Progenitor cell of endocrine pancreas (in vitro differentiated cells): ENCODE data around the gene POU2F3. TPM values are rescaled to one million over a fixed set of nuclear protein-coding genes. Genes with fewer than 3 reads are reported as not detected.

Experiments
- DNase-seq: peaks from one replicate; pipeline ENCODE4 v3.0.0; 2021; ENCODE audit warnings: low spot score; ENCODE audit not compliant: unreplicated experiment
- H3K27ac Mint-ChIP-seq: 2 replicates; pipeline ENCODE4 v1.8.0; 2021; ENCODE audit warnings: mild to moderate bottlenecking, moderate library complexity, mixed read lengths
- H3K27me3 Mint-ChIP-seq: 2 replicates; pipeline ENCODE4 v1.8.0; 2021; ENCODE audit warnings: mixed read lengths
- H3K36me3 Mint-ChIP-seq: 2 replicates; pipeline ENCODE4 v1.8.0; 2022; ENCODE audit warnings: mixed read lengths; ENCODE audit not compliant: insufficient read depth
- H3K4me1 Mint-ChIP-seq: 2 replicates; pipeline ENCODE4 v1.8.0; 2021; ENCODE audit warnings: low read depth, mixed read lengths
- H3K4me3 Mint-ChIP-seq: 2 replicates; pipeline ENCODE4 v1.8.0; 2021; ENCODE audit warnings: low read depth, mild to moderate bottlenecking, moderate library complexity, mixed read lengths
- H3K9me3 Mint-ChIP-seq: 2 replicates; pipeline ENCODE4 v1.8.0; 2021; ENCODE audit warnings: low read depth, mixed read lengths
- CTCF ChIP-seq: fragments of 200-600 bp; sonication (generic); IDR thresholded peaks from one replicate; pipeline ENCODE4 v1.5.0; 2021; ENCODE audit warnings: antibody characterized with exemption, mild to moderate bottlenecking; ENCODE audit not compliant: unreplicated experiment
- total RNA-seq: library from RNA; stranded (reverse); gene quantifications from 2 replicates; pipeline ENCODE4 v1.2.1, GENCODE V29; 2021

Gene POU2F3
- total RNA-seq, 1 donor from 2014 or later: not detected

GRCh38 chr11:120196826-120197225, 43.1 kb upstream of the POU2F3 start:
- TF ChIP-seq CTCF: no peak
- H3K27me3 Mint-ChIP-seq: peaks cover 36% of the 10 kb centered on the region
- no peak overlapping the region for H3K4me3 Mint-ChIP-seq
- H3K4me1 Mint-ChIP-seq: peaks cover 7% of the 10 kb centered on the region
- no peak overlapping the region for H3K27ac Mint-ChIP-seq
- H3K9me3 Mint-ChIP-seq: no peaks in the 10 kb centered on the region
- H3K36me3 Mint-ChIP-seq: no peaks in the 10 kb centered on the region
- no peak for DNase-seq

- H3K9me3 Mint-ChIP-seq: no peaks in the 10 kb centered on the region
- TF ChIP-seq CTCF: no peak
- no peaks in the 10 kb centered on the region for H3K36me3 Mint-ChIP-seq
- no peak overlapping the region for H3K4me3 Mint-ChIP-seq
- H3K4me1 Mint-ChIP-seq: peaks cover 7% of the 10 kb centered on the region
- DNase-seq: no peak
- peaks cover 38% of the 10 kb centered on the region for H3K27me3 Mint-ChIP-seq
- H3K27ac Mint-ChIP-seq: no peak overlapping the region
These were observed 42.6 kb upstream of the POU2F3 start for GRCh38 chr11:120197251-120197891.

- H3K27me3 Mint-ChIP-seq: peaks cover 39% of the 10 kb centered on the region
- peaks cover 7% of the 10 kb centered on the region for H3K4me1 Mint-ChIP-seq
- no peak for DNase-seq
- no peak overlapping the region for H3K4me3 Mint-ChIP-seq
- H3K36me3 Mint-ChIP-seq: no peaks in the 10 kb centered on the region
- H3K9me3 Mint-ChIP-seq: no peaks in the 10 kb centered on the region
- TF ChIP-seq CTCF: no peak
- H3K27ac Mint-ChIP-seq: no peak overlapping the region
These were observed 42.0 kb upstream of the POU2F3 start for GRCh38 chr11:120197977-120198376.

GRCh38 chr11:120198403-120198786, 41.5 kb upstream of the POU2F3 start:
- TF ChIP-seq CTCF: no peak
- no peak for DNase-seq
- H3K4me1 Mint-ChIP-seq: peaks cover 7% of the 10 kb centered on the region
- no peaks in the 10 kb centered on the region for H3K36me3 Mint-ChIP-seq
- peaks cover 41% of the 10 kb centered on the region for H3K27me3 Mint-ChIP-seq
- no peak overlapping the region for H3K4me3 Mint-ChIP-seq
- H3K9me3 Mint-ChIP-seq: no peaks in the 10 kb centered on the region
- no peak overlapping the region for H3K27ac Mint-ChIP-seq

GRCh38 chr11:120198787-120199469, 41.0 kb upstream of the POU2F3 start:
- Mint-ChIP-seq H3K9me3 (no peaks in the 10 kb centered on the region), H3K27me3 (peaks cover 41% of the 10 kb centered on the region), H3K4me1 (peaks cover 7% of the 10 kb centered on the region), H3K27ac (no peak overlapping the region), H3K4me3 (no peak overlapping the region), H3K36me3 (no peaks in the 10 kb centered on the region)
- DNase-seq: no peak
- no peak for TF ChIP-seq CTCF
